SK-N-SH treated with all-trans-retinoic acid at 6 μM for 48 hours (cell line): ENCODE measurements around the gene CRKL.

ENCODE experiments used
- ARNTL ChIP-seq: fragments of 450-650 bp; formaldehyde crosslinking; IDR thresholded peaks from 2 replicates; pipeline ENCODE4 v1.5.0; 2020; ENCODE audit warnings: low read depth, mild to moderate bottlenecking, moderate library complexity, borderline replicate concordance
- GLIS3 ChIP-seq: fragments of 250-450 bp; sonication (Bioruptor Pico); IDR thresholded peaks from 2 replicates; pipeline ENCODE4 v1.5.0; 2020; ENCODE audit warnings: mild to moderate bottlenecking, moderate library complexity
- PATZ1 ChIP-seq: fragments of 250-450 bp; sonication (Bioruptor Pico); IDR thresholded peaks from 2 replicates; pipeline ENCODE4 v1.8.0; 2020; ENCODE audit warnings: mild to moderate bottlenecking, moderate library complexity, borderline replicate concordance
- ZFP3 ChIP-seq: fragments of 250-450 bp; sonication (Bioruptor Pico); IDR thresholded peaks from 2 replicates; pipeline ENCODE4 v1.5.0; 2020; ENCODE audit warnings: mild to moderate bottlenecking, moderate library complexity
- TF ChIP-seq, protein P1 (sequence below): fragments of 250-450 bp; sonication (Bioruptor Pico); IDR thresholded peaks from 2 replicates; pipeline ENCODE4 v1.5.1; 2020; ENCODE audit warnings: low read depth, mild to moderate bottlenecking, moderate library complexity

DNA sequence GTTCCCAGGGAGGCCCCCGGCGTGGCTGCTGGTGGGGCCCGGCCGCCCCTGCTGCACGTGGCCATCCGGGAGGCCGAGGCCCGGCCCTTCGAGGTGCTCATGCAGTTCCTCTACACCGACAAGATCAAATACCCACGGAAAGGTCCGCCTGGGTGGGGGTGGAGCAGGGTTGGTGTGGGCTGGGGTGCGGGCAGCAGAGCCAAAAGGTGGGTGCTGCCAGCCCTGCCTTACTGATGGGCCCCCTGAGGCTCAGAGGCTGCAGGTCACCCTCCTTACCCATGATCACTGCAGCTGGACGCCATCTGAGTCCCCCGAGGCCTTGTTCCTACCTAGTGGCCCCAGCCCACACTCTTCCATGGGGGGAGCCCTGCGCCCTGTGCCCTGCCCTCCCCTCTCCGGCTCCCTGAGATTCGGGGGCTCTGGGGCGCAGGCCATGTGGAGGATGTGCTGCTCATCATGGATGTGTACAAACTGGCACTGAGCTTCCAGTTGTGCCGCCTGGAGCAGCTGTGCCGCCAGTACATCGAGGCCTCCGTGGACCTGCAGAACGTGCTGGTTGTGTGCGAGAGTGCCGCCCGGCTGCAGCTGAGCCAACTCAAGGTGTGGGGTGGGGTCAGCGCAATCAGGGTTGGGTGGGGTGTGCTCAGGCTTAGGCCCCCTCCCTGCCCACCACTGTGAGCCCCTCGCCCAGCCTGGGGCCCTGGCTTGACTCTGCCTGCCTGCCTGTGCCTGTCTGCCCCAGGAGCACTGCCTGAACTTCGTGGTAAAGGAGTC, 77.1 kb downstream of the CRKL start:
- TF ChIP-seq, protein P1, sequence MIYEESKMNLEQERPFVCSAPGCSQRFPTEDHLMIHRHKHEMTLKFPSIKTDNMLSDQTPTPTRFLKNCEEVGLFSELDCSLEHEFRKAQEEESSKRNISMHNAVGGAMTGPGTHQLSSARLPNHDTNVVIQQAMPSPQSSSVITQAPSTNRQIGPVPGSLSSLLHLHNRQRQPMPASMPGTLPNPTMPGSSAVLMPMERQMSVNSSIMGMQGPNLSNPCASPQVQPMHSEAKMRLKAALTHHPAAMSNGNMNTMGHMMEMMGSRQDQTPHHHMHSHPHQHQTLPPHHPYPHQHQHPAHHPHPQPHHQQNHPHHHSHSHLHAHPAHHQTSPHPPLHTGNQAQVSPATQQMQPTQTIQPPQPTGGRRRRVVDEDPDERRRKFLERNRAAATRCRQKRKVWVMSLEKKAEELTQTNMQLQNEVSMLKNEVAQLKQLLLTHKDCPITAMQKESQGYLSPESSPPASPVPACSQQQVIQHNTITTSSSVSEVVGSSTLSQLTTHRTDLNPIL: no peak
- TF ChIP-seq PATZ1 (CRISPR knock-in tag) (no peak), ARNTL (CRISPR knock-in tag) (no peak), ZFP3 (CRISPR knock-in tag) (no peak), GLIS3 (CRISPR knock-in tag) (no peak)
